Effector CD8-positive, alpha-beta T cell (primary cell): ENCODE results near the gene NME4.
A peak's percentile ranks its signal among the peaks of the same experiment; 100 is the strongest.
"Not testable (repeated sequence)": the region's sequence is repeated elsewhere in the genome, so short reads cannot be mapped to it uniquely, and the experiment has no call there.

Experiments used
- DNase-seq: peaks from one replicate; lab custom pipeline; 2025; lab: John Stamatoyannopoulos, UW

The NME4 gene

GRCh38 chr16:397736-398332 is 835 bp downstream of the NME4 start:
- DNase-seq: peak; percentile 18

- no peak for DNase-seq
Measured at GRCh38 chr16:398561-399339, 1.8 kb downstream of the NME4 start.

GRCh38 chr16:399340-400019 is 2.5 kb downstream of the NME4 start:
- DNase-seq: no peak

GRCh38 chr16:400061-400591 is 3.1 kb downstream of the NME4 start:
- no peak for DNase-seq

- peak; percentile 98 for DNase-seq
Measured at GRCh38 chr16:401468-402348, 4.7 kb downstream of the NME4 start, which contains the start of gene DECR2. Gene DECR2, plus strand, starts transcription at chr16:401885. Its CDS starts 79 bp downstream, at chr16:401964.

- DNase-seq: no peak
Measured at GRCh38 chr16:404971-405486, 8.0 kb downstream of the NME4 start.

GRCh38 chr16:405548-406506 is 8.8 kb downstream of the NME4 start:
- DNase-seq: no peak

GRCh38 chr16:407253-407652 is 10.3 kb downstream of the NME4 start:
- no peak for DNase-seq

- no peak for DNase-seq
Measured at GRCh38 chr16:410516-411178, 13.6 kb downstream of the NME4 start.

- no peak for DNase-seq
Measured at GRCh38 chr16:411576-412265, 14.7 kb downstream of the NME4 start.

GRCh38 chr16:414395-415169 is 17.6 kb downstream of the NME4 start:
- no peak for DNase-seq

- DNase-seq: not testable (repeated sequence)
Measured at GRCh38 chr16:415170-415498, 18.1 kb downstream of the NME4 start.

- DNase-seq: not testable (repeated sequence)
Measured at GRCh38 chr16:422179-422578, 25.2 kb downstream of the NME4 start.

GRCh38 chr16:424033-424622 is 27.1 kb downstream of the NME4 start:
- DNase-seq: no peak

- DNase-seq: no peak
Measured at GRCh38 chr16:424623-425081, 27.7 kb downstream of the NME4 start.

GRCh38 chr16:425082-425718 is 28.2 kb downstream of the NME4 start, which contains the start of gene RAB11FIP3:
Gene RAB11FIP3, plus strand, starts transcription at chr16:425649. Its CDS starts 358 bp downstream, at chr16:426007.
- DNase-seq: peak; percentile 69

GRCh38 chr16:425740-426114 is 28.7 kb downstream of the NME4 start:
- no peak for DNase-seq
